Mesodermal cell (in vitro differentiated cells): ENCODE data around the gene LAGE3.
A peak's percentile ranks its signal among the peaks of the same experiment; 100 is the strongest.

Source experiments
- H3K27ac ChIP-seq: 2 replicates; pipeline ENCODE4 v1.7.0; 2013; ENCODE audit warnings: mild to moderate bottlenecking, low read depth, low read length, moderate library complexity; ENCODE audit not compliant: severe bottlenecking
- H3K36me3 ChIP-seq: 2 replicates; pipeline ENCODE4 v1.7.1; 2013; ENCODE audit warnings: mild to moderate bottlenecking, low read length, moderate library complexity; ENCODE audit not compliant: control insufficient read depth, insufficient read depth
- H3K4me1 ChIP-seq: one replicate; pipeline ENCODE4 v1.7.1; 2013; ENCODE audit warnings: mild to moderate bottlenecking, low read length; ENCODE audit not compliant: insufficient read depth, control insufficient read depth, poor library complexity, severe bottlenecking
- H3K4me3 ChIP-seq: 2 replicates; pipeline ENCODE4 v1.7.0; 2013; ENCODE audit warnings: low read length, control low read depth, mild to moderate bottlenecking; ENCODE audit not compliant: insufficient read depth, poor library complexity, severe bottlenecking; ENCODE audit errors: extremely low read depth
- H3K9me3 ChIP-seq: 2 replicates; pipeline ENCODE4 v1.7.1; 2013; ENCODE audit warnings: mild to moderate bottlenecking, low read length, moderate library complexity; ENCODE audit not compliant: control insufficient read depth
- WGBS, 2 experiments: methylation state at CpG; one replicate each; pipeline ENCODE4 v1.1.5; 2013; ENCODE audit warnings: missing lambda C conversion rate in 2 of 2; ENCODE audit not compliant: insufficient coverage in 2 of 2; 5-methylcytosine and 5-hydroxymethylcytosine counted together

Gene LAGE3

GRCh38 chrX:154431341-154431740 is 47.7 kb downstream of the LAGE3 start:
- H3K4me3 ChIP-seq = no peak overlapping the region
- H3K9me3 ChIP-seq = no peaks in the 10 kb centered on the region
- no peak overlapping the region for H3K27ac ChIP-seq
- peaks cover 33% of the 10 kb centered on the region for H3K36me3 ChIP-seq
- WGBS, 2 experiments = 100% methylated on average over 1 of the region's 5 CpGs; no CpG with 5 or more reads in 1 of the 2 experiments
- peaks cover 9% of the 10 kb centered on the region for H3K4me1 ChIP-seq

DNA sequence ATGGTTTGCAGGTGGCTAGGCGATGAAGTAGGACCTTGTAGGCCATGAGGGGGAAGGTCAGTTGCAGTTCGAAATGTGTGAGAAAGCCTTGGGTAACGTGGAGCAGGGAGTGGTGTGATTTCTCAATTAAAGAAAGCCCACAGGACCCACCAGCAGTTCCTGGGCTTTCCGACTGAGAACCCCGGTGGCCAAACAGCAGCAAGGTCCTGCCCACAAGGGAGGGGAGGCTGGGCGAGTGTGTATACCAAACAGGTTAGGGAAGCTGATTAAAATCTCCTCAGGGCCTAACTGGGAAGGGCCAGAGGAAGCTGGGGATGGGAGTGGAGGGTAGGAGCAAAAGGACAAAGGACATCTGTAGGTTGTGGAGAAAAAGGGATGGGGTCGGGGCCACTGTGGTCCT is 48.2 kb downstream of the LAGE3 start:
- H3K9me3 ChIP-seq = no peaks in the 10 kb centered on the region
- 83 to 85% methylated on average over 3 to 4 of the region's 7 CpGs for WGBS, 2 experiments
- H3K4me3 ChIP-seq = no peak overlapping the region
- H3K27ac ChIP-seq = no peak overlapping the region
- peaks cover 9% of the 10 kb centered on the region for H3K4me1 ChIP-seq
- H3K36me3 ChIP-seq = peaks cover 32% of the 10 kb centered on the region

DNA sequence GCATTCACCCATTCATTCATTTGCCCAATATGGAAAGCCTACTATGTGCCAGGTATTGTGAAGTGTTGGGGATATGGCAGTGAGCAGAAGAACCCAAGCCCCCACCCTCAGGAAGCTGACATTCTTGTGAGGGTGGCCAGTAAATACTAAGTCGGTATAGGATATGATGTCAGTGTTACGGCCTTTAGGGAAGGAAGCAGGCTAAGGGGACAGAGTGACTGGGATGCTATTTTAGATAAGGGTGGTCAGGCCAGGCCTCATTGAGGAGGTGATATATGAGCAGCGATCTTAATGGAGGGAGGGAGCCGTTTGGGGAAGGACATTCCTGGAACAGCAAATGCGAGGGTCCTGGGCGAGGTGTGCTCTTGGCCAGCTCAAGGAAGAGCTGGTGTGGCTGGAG is 48.6 kb downstream of the LAGE3 start:
- 94 to 100% methylated on average over 1 to 3 of the region's 6 CpGs for WGBS, 2 experiments
- Histone ChIP-seq H3K36me3 (peaks cover 28% of the 10 kb centered on the region), H3K4me1 (peaks cover 9% of the 10 kb centered on the region), H3K4me3 (no peak overlapping the region), H3K27ac (no peak overlapping the region), H3K9me3 (no peaks in the 10 kb centered on the region)

DNA sequence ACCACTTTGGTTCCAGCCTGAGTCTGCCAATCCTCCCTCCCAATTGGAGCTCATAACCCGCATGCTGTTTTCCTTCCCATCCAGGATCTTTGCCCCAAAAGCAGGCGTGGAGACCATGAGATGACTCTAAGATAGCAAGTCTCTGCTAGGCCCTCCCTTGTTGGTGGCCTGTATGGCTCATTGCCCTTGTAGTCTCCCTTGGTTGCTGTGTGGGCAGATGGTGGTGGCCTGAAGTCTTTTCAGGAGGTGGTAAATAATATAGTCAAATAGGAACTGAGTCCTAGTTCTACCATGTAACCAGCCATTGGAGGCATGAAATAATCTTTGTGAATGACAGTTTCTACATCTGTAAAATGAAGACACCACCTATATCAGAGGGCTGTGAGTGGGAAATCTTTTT is 49.4 kb downstream of the LAGE3 start:
- WGBS, 2 experiments = 100% methylated on average over 2 of the region's 2 CpGs; no CpG with 5 or more reads in 1 of the 2 experiments
- Histone ChIP-seq H3K9me3 (no peaks in the 10 kb centered on the region), H3K4me1 (peaks cover 9% of the 10 kb centered on the region), H3K27ac (no peak overlapping the region), H3K36me3 (peaks cover 26% of the 10 kb centered on the region), H3K4me3 (peak overlapping the region; percentile 59)

GRCh38 chrX:154428176-154429171 is 50.6 kb downstream of the LAGE3 start, which contains the start of gene ATP6AP1:
Gene ATP6AP1, plus strand, starts transcription at chrX:154428677. Its CDS starts 16 bp downstream, at chrX:154428693.
- H3K36me3 ChIP-seq = peaks cover 16% of the 10 kb centered on the region
- peak within 1 kb of the TSS; percentile 59 for H3K4me3 ChIP-seq
- H3K4me1 ChIP-seq = peaks cover 12% of the 10 kb centered on the region
- 14 to 23% methylated on average over 28 to 31 of the region's 87 CpGs for WGBS, 2 experiments
- H3K9me3 ChIP-seq = no peaks in the 10 kb centered on the region
- no peak within 1 kb of the TSS for H3K27ac ChIP-seq
